ENCODE results near the gene KLHL14. TPM values are rescaled to one million over a fixed set of nuclear protein-coding genes. Genes with fewer than 3 reads are reported as not detected.

KLHL14 gene
- total and polyA plus RNA-seq, 2 experiments from 2014 or later = 0.12 to 0.57 TPM

DNA sequence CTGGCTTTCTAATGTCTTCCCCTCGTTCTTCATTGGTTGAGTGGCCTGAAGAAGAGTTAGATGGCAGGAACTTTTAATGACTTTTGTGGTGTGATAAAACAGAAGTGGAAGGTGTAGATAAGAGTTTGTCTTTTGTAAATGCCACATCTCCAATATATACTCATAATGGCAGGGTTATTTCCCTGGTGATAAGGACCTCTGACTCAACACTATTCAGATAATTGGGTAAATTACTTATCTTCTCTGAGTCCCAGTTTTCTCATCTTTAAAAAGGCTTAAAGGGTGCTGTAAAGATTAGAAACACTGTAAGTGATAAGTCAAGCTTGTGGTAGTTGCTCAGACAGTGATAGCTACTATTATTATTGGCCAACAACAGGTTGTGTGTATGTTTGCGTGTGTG lies 9.5 kb downstream of the KLHL14 start:
- no peak for DNase-seq (ENCODE audit: low spot score)
- Histone ChIP-seq H3K4me1 (ENCODE audit: insufficient read depth) (no peaks in the 10 kb centered on the region), H3K79me2 (no peaks in the 10 kb centered on the region), H3K4me2 (no peak overlapping the region), H3K36me3 (replicated peaks; ENCODE audit: insufficient read depth, low read depth) (no peaks in the 10 kb centered on the region), H3K27me3 (peaks cover 30% of the 10 kb centered on the region), H3K27ac (no peak overlapping the region), H3K4me3 (no peak overlapping the region), H3K9me3 (ENCODE audit: low read depth) (no peaks in the 10 kb centered on the region), H4K20me1 (ENCODE audit: insufficient read depth, poor library complexity, severe bottlenecking) (no peaks in the 10 kb centered on the region), H3K9me2 (replicated peaks; ENCODE audit: insufficient read depth) (no peaks in the 10 kb centered on the region), H2AFZ (no peak overlapping the region)
- WGBS (ENCODE audit: low lambda C conversion rate, missing lambda C conversion rate) = 56% methylated on average over 2 of the region's 2 CpGs
- TF ChIP-seq EZH2 (IDR thresholded peaks at IDR 0.05; ENCODE audit: borderline replicate concordance) (no peak), EZH2phosphoT487 (IDR thresholded peaks at IDR 0.05; ENCODE audit: low read depth, severe bottlenecking, unreplicated experiment) (no peak)
- TF ChIP-seq, protein P1, sequence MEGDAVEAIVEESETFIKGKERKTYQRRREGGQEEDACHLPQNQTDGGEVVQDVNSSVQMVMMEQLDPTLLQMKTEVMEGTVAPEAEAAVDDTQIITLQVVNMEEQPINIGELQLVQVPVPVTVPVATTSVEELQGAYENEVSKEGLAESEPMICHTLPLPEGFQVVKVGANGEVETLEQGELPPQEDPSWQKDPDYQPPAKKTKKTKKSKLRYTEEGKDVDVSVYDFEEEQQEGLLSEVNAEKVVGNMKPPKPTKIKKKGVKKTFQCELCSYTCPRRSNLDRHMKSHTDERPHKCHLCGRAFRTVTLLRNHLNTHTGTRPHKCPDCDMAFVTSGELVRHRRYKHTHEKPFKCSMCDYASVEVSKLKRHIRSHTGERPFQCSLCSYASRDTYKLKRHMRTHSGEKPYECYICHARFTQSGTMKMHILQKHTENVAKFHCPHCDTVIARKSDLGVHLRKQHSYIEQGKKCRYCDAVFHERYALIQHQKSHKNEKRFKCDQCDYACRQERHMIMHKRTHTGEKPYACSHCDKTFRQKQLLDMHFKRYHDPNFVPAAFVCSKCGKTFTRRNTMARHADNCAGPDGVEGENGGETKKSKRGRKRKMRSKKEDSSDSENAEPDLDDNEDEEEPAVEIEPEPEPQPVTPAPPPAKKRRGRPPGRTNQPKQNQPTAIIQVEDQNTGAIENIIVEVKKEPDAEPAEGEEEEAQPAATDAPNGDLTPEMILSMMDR (IDR thresholded peaks at IDR 0.05; ENCODE audit: poor library complexity) = no peak

DNA sequence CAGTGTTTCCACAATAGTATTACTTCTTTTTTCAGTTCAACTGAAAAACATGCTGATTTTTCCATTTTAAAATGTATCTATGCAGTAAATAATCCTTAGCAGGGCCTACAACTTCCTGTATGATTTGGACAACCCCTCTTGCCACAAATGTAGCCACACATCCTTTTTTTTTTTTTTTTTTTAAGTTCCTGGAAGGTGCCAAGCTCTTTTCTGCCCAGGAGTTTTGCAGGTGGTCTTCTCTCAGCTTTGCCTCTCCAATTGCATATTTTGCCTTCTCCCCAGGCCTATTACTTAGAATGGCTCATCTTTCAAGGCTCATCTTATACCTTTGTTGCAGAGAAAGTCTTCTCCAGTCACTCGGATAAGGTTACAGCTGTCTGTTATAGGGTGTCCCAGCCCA lies 11.6 kb downstream of the KLHL14 start:
- TF ChIP-seq EZH2phosphoT487 (IDR thresholded peaks at IDR 0.05; ENCODE audit: low read depth, severe bottlenecking, unreplicated experiment) (no peak), EZH2 (IDR thresholded peaks at IDR 0.05; ENCODE audit: borderline replicate concordance) (no peak)
- TF ChIP-seq, protein P1 (IDR thresholded peaks at IDR 0.05; ENCODE audit: poor library complexity) = no peak
- WGBS (ENCODE audit: low lambda C conversion rate, missing lambda C conversion rate) = 92% methylated on average over 1 of the region's 1 CpG
- no peak overlapping the region for H2AFZ ChIP-seq
- H3K36me3 ChIP-seq (replicated peaks; ENCODE audit: insufficient read depth, low read depth) = no peaks in the 10 kb centered on the region
- H3K4me3 ChIP-seq = no peak overlapping the region
- H3K9me2 ChIP-seq (replicated peaks; ENCODE audit: insufficient read depth) = no peaks in the 10 kb centered on the region
- no peak overlapping the region for H3K27ac ChIP-seq
- no peaks in the 10 kb centered on the region for H4K20me1 ChIP-seq (ENCODE audit: insufficient read depth, poor library complexity, severe bottlenecking)
- no peaks in the 10 kb centered on the region for H3K4me1 ChIP-seq (ENCODE audit: insufficient read depth)
- no peak for DNase-seq (ENCODE audit: low spot score)
- no peaks in the 10 kb centered on the region for H3K79me2 ChIP-seq
- H3K4me2 ChIP-seq = no peak overlapping the region
- H3K27me3 ChIP-seq = peaks cover 14% of the 10 kb centered on the region
- H3K9me3 ChIP-seq (ENCODE audit: low read depth) = no peaks in the 10 kb centered on the region

DNA sequence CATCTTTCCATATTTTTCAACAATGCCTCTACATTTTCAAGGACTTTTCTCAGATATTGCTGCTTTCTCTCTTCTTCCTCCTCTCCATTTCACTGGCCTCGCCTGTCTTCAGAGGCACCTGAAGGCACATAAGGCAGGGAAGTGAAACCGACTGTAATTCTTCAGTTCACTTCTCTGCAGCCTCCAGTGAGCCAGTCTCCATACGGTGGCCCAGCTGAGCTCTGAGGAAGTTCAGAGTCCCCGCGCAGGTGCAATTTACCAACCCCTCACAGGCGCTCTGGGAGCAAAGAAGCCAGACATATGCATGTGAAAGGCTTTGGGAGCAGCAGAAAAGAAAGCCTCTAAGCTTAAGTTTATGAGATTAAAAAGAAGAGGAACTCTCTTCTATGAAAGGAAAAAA lies 12.4 kb downstream of the KLHL14 start:
- DNase-seq (ENCODE audit: low spot score) = no peak
- Histone ChIP-seq H2AFZ (no peak overlapping the region), H4K20me1 (ENCODE audit: insufficient read depth, poor library complexity, severe bottlenecking) (no peaks in the 10 kb centered on the region), H3K9me3 (ENCODE audit: low read depth) (no peaks in the 10 kb centered on the region), H3K4me2 (peak overlapping the region; percentile 1), H3K27ac (no peak overlapping the region), H3K9me2 (replicated peaks; ENCODE audit: insufficient read depth) (no peaks in the 10 kb centered on the region), H3K27me3 (peaks cover 9% of the 10 kb centered on the region), H3K36me3 (replicated peaks; ENCODE audit: insufficient read depth, low read depth) (no peaks in the 10 kb centered on the region), H3K4me3 (no peak overlapping the region), H3K79me2 (no peaks in the 10 kb centered on the region), H3K4me1 (ENCODE audit: insufficient read depth) (no peaks in the 10 kb centered on the region)
- TF ChIP-seq, protein P1 (IDR thresholded peaks at IDR 0.05; ENCODE audit: poor library complexity) = no peak
- TF ChIP-seq EZH2 (IDR thresholded peaks at IDR 0.05; ENCODE audit: borderline replicate concordance) = no peak
- no peak for TF ChIP-seq EZH2phosphoT487 (IDR thresholded peaks at IDR 0.05; ENCODE audit: low read depth, severe bottlenecking, unreplicated experiment)
- WGBS (ENCODE audit: low lambda C conversion rate, missing lambda C conversion rate) = 37% methylated on average over 6 of the region's 6 CpGs

Measured in hepatocyte (in vitro differentiated cells).